Effector CD4-positive, alpha-beta T cell (primary cell): ENCODE data around the gene APOM.

ENCODE experiments used
- DNase-seq: peaks from one replicate; pipeline ENCODE4 v3.0.0-alpha.2; 2020

APOM gene

DNA sequence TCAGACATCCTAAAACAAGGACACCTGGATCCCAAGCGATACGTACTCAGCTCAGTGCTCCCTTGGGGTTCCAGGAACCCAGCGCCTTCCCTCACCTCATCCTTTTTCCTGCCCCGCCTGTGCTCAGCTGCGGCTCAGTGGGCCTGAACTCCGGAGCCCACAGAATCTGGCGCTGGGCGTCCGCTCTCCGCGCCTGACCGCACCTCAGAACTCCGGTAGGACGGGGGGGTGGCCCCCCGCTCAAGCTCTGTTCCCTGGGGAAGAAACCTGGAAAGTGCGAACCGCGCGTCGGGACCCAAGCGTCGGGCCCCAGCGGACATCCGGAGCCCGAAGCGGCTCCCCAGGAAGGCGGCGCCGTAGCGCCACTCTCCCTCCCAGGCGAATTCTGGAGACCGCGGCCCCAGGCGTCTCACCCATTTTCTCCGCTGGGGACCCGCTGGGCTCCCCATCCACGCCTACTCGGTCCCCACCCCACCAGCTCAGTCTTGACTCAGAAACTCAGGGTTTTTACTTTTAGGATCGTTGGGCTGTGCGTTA, 25.5 kb downstream of the APOM start:
- peak; percentile 24 for DNase-seq

DNA sequence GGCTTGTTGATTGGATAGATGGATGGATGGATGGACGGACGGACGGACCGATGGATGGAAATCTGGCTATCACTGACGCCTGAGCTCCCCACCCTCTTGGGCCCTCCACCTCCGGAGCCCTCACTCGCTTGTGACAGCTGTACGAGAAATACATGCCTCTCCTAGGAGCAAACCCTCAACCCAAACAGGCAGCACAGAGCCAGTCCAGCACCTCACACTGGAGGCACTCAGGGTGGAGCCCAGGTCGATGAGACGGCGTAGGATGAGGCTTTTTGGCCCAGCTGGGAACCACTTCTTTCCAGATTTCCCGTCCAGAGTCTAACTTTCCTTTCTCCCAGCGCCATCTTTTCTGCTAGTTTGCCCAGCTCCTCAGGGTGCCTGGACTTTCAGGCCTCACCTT, 27.9 kb downstream of the APOM start:
- DNase-seq, result no peak

DNA sequence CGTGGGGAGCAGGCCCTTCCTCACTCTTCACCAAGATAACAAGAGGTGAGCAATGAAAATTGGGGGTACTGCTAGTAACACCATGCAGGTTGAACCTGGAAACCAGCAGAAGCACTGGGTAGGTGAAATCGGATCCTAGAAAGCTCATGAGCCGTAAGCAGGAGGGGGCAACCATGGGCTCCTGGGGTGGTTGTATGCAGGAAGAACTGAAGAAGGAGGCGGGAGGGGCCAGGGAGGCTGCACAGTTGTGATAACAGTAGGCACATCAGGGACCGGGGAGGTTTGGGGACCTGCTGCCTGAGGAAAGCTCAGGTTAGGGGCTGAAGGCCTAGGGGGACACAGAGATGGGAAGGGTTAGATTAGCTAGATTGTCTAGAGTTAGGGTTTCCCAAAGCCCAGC, 30.8 kb downstream of the APOM start:
- DNase-seq, result no peak

DNA sequence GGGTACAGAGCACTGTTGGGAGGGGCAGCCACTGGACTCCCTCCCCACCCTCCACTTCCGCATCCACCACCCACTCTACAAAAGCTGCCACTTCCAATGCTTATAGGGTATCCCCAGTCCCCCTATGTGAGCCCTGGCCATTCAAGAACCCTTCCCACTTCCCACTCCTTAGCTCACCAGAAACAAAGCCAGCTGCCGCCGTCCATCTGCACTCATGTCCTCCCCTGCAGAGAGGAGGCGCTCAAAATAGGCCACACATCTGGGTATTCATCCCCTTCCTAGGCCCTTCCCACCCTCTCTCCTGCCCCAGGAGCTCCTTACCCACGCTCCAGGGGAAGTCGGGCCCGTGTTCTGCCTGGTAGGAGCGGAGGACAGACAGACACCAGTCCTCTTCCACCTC, 31.6 kb downstream of the APOM start:
- no peak for DNase-seq

DNA sequence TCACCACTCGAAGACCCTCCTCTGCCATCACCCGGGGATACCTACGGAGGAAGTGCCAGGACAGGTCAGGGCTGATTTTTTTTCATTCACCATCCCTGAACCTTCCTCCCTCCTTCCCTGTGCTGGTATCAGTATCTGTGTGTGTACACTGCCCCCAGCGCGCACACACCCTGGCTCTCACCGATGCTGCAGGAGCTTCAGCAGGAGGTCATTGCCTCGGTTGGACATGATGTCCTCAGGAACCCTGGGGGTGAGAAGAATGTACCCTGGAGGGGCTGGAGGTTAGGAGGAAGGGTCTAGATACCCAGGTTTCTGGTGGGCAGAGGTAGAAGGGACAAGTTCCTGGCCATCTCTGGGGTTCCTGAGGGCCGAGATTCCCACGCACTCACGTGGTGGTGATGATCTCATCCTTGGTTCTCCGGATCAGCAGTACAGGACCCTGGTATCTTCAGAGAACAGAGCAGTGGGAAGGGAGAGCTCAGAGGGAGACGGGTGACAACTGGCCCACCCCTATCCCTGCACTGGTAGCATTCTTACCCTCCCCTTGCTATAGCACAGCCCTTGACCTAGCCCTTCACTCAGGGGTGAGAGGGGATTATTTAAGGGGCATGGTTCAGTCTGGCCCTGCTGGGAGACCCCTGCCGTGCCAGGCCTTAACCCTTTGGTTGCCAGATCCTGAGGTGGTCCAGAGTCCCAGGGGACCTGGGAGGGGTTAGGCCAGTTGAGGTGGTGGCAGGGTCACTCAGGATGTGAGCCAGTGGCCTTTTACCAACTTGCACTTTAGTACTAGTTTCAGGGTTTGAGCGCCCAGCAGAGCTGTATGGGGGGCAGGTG, 32.4 kb downstream of the APOM start:
- no peak for DNase-seq

DNA sequence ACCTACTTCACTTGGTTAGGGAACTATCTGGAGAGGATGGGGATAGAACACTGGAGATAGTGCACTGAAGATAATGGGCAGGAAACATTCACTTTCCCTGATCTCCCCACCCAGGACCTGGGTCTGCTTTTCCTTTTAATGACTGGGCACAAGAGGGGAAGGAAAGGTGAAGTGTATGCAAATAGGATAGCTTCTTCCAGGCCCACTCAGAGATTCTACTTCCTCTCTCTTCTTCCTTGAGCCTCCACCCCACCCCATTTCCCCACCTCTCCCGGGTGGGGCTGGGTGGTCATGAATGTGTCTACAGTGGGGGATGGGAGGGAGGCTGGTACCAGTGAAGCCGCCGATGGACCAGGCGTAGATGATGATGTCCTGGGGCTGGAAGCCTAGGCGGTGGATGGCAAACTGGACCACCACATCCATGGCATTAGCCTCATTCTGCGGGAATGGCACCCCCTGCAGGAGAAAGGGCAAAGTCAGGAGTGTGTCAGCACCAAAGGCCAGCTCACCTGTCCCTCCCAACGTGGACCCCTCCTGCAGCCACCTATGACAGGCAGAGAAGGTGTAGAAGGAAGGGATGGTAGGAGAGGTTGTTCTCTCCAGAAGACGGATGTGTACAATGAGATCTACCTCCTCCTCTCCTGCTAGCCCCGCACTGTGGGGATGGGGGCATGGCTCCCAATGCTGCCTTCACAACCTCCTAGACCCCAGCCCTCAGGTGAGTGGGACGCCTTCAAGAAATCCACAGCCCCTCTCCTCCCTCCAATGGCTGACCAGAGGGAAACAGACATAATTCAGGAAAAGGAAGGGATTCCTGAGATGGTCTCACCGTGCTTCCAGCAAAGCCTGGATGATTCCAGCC, 33.8 kb downstream of the APOM start:
- DNase-seq, result no peak

DNA sequence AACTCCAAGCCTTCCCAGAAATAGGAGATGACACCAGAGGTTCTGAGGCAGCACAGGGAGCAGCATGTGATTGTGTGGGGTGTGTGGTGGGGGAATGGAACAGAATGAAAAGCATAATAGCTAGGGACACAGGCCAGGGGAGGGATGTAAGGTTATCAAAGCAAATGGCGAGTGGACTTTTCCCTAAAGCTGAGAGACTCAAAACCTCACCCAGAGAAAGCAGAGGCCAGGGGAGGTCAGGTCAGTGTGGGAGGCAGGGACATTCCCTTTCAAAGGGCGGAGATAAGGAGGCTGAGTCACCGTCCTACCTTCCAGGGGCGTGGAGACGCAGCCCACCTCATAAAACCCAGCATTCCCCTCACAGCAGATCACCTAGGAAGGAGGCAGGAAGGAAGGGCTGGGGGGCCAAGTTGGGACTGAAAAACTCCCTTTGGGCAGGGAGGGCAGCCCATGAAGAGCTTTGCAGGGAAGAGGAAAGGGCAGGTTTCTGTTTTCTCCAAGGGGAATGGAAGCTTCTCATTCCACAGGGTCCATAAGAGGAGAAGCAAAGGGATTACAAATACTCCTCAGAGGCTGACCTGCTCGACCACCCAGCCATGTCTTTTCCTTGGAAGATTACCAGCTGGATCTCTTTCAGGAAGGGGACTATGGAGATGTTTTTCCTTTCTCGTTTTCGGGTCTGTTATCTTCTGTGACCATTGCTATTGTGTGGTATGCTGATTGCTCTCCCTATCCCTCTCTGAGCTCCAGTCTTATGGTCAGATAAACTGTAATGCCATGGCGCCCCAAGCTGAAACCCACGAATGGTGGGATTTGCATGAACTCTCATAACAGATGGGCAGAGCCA, 34.8 kb downstream of the APOM start:
- no peak for DNase-seq

DNA sequence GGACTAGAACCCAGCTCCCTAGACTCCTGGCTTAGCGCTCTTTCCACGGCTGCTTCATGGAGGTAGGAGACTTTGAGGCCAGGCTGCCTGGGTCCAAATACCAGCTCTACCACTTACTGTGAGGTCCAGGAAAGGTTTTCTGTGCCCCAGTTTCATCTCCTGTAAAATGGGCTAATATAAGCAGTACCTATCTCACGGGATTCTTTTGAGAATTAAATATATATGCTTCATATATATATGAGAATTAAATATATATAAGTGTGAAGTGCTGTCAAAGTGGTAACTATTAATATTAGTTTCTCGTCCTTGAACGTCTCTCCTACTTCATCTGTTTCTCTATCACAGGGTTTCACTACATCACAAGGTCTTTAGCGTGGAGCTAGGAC, 35.4 kb downstream of the APOM start:
- DNase-seq, result no peak

DNA sequence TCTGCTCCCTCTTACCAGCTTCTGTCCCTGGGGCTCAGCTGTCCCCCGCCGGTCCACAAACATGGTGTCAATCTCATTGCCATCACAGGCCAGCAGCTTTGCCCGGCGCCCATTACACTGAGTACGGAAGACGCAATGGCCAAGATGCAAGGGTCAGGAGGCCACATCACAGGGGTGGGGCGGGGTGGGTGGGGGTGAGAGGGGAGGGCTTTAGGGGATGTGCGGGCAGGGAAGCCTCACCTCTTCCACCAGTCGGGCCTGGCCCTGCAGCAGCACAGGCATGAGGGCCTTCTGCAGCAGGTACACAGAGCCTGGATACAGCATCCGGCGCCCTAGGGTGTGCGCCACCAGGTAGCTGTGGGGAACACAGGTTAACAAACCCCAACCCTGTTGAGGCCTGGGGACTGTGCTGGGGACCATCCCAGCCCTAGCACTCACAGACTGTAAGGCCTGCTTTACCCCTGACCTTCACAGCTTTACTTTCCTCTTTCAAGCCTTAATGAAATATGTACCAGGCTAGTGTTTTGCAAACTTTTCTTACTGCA, 35.9 kb downstream of the APOM start:
- DNase-seq, result no peak

DNA sequence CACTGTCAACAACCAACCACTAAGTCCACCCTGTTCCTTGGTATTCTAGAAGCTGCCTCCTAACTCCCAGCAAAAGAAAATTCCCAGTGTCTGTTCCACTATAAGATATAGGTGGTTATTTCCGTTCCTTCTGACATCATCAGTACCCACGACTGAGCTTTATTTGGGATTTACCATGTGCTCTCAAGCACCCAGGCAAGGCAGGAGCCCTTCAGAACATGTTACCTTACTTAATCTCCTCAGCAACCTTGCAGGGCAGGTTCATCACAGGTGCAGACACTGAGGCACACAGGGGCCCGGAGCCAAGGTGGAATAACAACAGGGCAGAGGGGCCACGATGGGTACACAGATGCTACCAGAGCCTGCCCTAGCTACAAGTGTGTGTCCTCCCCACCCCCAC, 36.7 kb downstream of the APOM start:
- DNase-seq, result no peak

DNA sequence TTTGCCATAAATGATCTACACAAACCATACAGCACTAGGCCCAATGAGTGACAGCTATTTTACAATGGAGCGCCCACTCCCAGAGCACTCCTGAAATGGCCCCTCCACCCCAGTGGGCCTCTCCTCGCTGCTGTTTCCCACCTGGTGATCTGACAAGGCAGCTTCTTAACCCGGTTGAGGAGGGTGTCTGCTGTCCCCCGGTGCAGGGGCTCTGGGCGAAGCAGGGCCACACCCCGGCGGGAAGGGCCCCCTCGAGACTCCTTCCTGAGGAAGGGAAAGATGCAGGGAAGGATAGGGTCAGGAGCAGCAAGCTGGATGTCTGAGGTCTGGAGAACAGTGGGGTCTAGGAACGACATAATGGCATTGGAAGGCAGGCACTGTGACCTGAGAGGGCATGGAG, 37.2 kb downstream of the APOM start:
- no peak for DNase-seq

DNA sequence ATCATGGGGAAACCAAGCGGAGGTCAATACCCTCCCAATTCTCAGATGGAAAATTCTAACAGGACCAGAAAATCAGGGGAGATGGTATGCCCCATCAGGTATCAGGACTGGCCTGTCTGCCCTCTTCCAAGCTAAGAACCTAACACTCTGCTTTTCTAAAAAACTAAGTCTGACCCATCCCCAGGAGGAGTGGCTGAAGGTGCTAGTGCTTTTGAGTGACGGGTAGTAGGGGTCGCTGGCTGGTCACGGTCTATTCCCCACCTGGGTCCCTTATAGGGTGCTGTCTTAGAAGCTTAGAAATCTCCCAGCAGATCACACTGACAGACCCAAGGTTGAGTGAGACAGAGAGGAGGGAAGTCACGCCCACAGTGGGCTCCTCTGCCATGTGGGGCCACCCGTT, 37.8 kb downstream of the APOM start:
- no peak for DNase-seq

DNA sequence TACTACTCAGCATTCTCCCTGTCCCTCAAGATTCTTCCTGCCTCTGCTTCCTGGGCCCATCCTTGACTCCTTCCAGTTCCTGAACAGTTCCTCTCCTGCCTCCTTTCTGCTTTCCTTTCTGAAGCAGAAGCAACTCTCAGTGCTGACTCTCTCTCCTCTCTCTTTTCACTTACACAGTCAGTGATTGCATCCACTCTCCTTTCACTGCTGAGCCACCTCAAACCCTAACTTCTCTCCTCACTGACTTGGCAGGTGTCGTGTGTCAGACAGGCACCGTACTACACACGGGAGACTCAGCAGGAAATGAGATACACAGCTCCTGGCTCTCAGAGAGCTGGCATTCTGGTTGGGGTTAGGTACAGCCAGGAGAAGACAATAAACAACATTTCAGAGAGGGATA, 41.9 kb downstream of the APOM start:
- no peak for DNase-seq

DNA sequence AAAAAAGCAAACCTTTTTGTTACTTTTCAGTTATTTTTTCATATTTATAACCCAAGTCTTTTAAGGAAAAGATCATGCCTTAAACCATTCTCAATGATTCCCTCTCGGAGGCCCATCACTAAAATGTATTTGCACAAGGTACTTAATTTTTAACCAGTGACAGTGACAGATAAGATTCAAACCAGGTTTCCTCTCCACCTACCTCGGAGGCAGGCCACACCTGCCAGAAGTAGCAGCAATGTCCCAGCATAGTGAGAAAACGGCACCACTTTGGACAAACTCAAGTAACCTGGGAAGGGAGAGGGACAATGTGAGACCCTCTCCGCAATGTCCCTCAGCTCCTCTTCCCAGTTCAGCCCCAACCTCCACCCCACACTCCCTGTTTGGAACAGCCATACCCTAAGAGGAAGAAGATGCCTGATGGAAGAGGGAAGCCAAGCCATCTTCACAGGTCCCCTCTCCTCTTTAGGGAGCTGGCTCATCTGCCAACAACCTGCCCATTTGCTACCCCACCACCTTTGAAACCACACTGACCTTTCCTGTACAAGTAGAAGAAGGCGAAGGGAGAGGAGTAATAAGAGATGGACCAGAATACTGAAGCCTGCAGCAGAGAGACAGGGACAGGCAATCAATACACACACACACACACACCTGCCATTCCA, 45.2 kb downstream of the APOM start:
- no peak for DNase-seq

DNA sequence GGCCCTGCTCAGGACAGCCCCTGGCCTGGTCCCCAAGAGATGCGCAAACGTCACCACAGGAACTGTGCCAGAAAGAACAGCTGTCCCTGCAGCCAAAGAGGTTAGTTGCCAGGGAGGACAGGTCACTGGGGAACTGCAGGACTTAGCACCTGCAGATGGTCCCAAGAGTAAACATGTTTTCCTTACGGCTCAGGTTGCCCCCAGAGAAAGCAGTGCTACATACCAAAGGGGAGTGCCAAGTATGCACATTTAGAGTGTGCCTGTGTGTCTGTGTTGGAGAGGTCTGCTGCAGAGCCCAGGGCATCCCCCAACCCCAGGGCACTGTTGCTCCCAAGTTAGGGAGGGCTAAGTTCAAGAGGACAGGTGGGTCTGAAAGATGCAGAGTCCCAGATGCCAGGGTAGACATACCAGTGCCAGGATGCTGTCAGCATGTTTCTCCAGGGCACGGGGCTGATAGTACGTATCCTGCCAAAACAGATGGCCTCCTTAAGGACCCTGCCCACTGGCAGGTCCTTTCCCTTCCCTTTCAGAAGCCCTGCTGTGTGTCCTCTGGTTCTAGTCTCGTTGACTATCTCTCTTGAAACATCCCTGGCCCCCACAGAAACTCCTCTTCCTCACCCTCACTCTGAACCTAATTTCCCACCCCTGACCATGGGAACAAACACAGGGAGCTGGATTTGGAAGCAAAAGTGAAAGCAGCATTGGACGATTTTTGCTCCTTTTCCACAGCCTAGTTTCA, 46.1 kb downstream of the APOM start:
- no peak for DNase-seq

DNA sequence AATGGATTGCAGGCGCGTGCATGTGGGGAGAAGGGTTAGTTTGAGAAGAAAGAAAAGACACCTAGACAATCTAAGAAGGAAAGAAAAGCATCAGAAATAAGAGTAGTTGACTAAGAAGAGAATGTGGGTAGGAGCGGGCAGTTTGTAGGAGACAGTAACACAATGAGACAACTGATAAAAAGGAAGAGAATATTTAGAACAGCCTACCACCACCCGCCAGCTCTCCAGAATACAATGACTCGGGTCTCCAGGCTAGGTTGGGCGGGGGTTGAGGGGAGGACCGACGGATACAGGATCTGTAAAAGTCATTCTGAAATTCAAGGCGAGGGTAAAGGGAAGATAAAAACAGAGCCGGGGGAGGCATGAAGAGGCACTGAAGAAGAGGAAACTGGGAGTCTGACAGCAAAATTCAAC, 46.7 kb downstream of the APOM start:
- DNase-seq, result no peak

DNA sequence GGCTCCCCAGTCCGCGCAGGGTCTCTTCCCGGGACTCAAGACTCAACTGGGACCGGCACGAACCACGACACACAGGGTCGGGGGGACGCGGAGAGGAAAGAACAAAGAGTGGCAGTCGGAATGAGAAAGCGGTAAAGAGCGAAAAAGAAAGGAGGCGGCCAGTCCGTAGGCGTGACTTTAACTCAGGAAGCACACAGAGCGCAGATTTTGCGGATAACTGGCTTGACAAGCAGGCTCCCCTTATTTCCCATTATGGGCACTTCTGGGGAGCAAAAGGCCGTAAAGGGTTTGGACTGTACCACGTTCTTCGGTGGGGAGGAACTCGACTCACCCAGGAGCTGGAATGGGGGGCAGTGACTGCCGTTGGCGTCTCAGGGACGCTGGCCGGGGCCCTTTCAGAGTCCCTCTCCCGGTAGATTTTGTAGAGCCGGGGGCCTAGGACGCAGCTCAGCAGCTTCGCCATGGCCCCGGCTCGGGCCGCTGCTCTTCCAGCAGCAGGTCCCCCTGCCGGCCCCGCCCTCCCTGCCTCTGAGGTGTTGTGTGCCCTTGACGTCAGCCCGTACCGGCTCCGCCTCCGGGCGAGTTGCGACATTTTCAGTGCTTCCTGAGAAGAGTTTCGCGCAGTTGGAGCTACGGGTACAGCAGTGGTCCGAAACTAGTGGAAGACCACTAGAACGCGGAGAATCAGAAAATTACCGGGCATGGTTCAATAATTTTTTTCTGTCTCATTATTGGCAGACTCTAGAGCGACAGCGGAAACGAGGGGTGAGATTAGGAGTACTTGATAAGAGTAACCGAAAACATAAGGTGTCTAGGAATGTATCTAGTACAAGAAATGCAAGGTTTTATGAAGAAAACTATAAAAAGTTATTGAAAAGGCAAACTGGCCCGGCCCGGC, 47.4 kb downstream of the APOM start, which contains the start of gene ABHD16A:
ABHD16A (minus strand) TSS at position 506 of the 898 bp plus-strand sequence; CDS start at position 463, 43 bp downstream.
- DNase-seq, result peak; percentile 94

DNA sequence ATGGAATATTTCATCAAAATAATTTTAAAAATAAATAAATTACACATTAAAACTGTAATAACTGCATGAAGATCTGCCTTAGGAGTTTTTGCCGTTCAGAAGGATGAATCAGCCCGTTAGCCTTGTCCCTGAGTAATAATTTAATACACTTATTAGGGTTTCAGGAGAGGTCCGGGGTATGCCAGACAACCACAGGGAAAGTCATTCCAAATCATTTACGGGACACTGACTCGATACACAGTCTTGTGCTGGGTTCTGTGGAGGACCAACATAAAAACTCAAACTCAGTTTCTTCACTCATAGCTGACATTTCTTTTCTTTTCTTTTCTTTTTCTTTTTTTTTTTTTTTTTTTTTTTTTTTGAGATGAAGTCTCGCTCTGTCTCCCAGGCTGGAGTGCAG, 50.2 kb downstream of the APOM start:
- DNase-seq, result no peak

DNA sequence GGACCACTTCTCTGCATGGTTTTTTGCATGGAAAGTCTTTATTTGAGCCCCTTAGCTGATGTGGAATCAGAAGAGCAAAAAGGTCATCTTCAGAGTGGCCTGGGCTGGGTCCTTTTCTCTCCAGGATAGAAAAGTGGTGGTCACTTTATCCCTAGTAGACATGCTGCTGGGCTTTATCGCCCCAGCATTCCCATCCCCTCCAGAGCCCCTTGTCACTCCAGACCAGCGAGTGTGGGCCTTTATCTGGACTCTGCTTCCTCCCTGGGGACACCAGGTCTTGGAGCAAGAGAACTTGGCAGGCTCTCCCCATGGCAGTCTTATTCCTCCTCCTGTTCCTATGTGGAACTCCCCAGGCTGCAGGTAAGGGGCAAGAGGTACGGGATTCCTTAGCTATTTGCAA, 50.9 kb downstream of the APOM start, which contains the start of gene LY6G6F:
LY6G6F (plus strand) TSS at position 268 of the 400 bp plus-strand sequence; CDS start at position 309, 41 bp downstream.
- DNase-seq, result no peak

DNA sequence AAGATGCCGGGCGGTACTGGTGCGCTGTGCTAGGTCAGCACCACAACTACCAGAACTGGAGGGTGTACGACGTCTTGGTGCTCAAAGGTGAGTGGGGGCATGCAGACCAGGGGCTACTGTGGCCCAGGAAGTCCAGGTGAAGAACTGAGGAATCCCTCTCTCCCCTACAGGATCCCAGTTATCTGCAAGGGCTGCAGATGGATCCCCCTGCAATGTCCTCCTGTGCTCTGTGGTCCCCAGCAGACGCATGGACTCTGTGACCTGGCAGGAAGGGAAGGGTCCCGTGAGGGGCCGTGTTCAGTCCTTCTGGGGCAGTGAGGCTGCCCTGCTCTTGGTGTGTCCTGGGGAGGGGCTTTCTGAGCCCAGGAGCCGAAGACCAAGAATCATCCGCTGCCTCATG, 52.0 kb downstream of the APOM start:
- DNase-seq, result no peak
